Measurements from ENCODE around the gene DAP. TPM values are rescaled to one million over a fixed set of nuclear protein-coding genes. Genes with fewer than 3 reads are reported as not detected.

Gene DAP
- total and polyA plus RNA-seq, 2 experiments from 2014 or later = 35.7 to 37.6 TPM

DNA sequence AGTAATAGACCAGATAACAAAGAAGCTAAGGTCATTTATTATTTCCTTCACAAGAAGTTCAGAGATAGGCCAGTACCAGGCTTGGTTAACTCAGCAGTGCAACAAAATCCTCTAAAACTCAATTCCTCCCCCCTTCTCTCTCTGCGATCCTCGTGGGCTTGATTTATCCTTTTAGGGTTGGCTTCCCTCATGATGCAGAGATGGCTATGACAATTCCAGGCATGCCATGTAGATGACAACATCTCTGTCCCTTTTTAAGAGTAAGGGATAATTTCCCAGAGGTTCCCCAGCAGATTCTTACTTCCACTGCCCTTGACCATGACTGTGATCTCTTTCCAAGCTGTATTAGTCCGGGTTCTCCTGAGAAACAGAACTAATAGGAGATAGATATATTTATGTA, 28.7 kb upstream of the DAP start:
- Mint-ChIP-seq H3K4me1 (peaks cover 4% of the 10 kb centered on the region), H3K27ac (no peak overlapping the region), H3K4me3 (no peak overlapping the region), H3K36me3 (ENCODE audit: low read depth) (no peaks in the 10 kb centered on the region), H3K9me3 (no peaks in the 10 kb centered on the region), H3K27me3 (ENCODE audit: insufficient read depth, low read depth, poor library complexity) (no peaks in the 10 kb centered on the region)
- Histone ChIP-seq H4K20me1 (replicated peaks; ENCODE audit: insufficient read depth) (no peaks in the 10 kb centered on the region), H3K79me2 (replicated peaks; ENCODE audit: insufficient read depth) (no peaks in the 10 kb centered on the region), H3K4me3 (no peak overlapping the region), H3F3A (replicated peaks; ENCODE audit: low read depth) (no peaks in the 10 kb centered on the region), H3K4me2 (no peak overlapping the region), H3K27ac (ENCODE audit: low read depth) (no peak overlapping the region), H3K9me2 (ENCODE audit: insufficient read depth) (0 out of 2 replicates have a peak, but pooled peaks cover 9% of the 10 kb centered on the region), H3K4me1 (ENCODE audit: insufficient read depth) (no peaks in the 10 kb centered on the region), H3K27me3 (ENCODE audit: insufficient read depth) (no peaks in the 10 kb centered on the region), H3K36me3 (ENCODE audit: insufficient read depth) (no peaks in the 10 kb centered on the region), H2AFZ (no peak overlapping the region)
- no peak for DNase-seq (ENCODE audit: low spot score)
- TF ChIP-seq ZNF331 (CRISPR knock-in tag; IDR thresholded peaks at IDR 0.05; ENCODE audit: low read depth) (no peak), POLR2AphosphoS5 (IDR thresholded peaks at IDR 0.05; ENCODE audit: low read depth) (no peak), JUNB (IDR thresholded peaks at IDR 0.05; ENCODE audit: unreplicated experiment) (no peak), EZH2 (IDR thresholded peaks at IDR 0.05; ENCODE audit: low read depth, unreplicated experiment) (no peak)
- TF ChIP-seq, protein P1, sequence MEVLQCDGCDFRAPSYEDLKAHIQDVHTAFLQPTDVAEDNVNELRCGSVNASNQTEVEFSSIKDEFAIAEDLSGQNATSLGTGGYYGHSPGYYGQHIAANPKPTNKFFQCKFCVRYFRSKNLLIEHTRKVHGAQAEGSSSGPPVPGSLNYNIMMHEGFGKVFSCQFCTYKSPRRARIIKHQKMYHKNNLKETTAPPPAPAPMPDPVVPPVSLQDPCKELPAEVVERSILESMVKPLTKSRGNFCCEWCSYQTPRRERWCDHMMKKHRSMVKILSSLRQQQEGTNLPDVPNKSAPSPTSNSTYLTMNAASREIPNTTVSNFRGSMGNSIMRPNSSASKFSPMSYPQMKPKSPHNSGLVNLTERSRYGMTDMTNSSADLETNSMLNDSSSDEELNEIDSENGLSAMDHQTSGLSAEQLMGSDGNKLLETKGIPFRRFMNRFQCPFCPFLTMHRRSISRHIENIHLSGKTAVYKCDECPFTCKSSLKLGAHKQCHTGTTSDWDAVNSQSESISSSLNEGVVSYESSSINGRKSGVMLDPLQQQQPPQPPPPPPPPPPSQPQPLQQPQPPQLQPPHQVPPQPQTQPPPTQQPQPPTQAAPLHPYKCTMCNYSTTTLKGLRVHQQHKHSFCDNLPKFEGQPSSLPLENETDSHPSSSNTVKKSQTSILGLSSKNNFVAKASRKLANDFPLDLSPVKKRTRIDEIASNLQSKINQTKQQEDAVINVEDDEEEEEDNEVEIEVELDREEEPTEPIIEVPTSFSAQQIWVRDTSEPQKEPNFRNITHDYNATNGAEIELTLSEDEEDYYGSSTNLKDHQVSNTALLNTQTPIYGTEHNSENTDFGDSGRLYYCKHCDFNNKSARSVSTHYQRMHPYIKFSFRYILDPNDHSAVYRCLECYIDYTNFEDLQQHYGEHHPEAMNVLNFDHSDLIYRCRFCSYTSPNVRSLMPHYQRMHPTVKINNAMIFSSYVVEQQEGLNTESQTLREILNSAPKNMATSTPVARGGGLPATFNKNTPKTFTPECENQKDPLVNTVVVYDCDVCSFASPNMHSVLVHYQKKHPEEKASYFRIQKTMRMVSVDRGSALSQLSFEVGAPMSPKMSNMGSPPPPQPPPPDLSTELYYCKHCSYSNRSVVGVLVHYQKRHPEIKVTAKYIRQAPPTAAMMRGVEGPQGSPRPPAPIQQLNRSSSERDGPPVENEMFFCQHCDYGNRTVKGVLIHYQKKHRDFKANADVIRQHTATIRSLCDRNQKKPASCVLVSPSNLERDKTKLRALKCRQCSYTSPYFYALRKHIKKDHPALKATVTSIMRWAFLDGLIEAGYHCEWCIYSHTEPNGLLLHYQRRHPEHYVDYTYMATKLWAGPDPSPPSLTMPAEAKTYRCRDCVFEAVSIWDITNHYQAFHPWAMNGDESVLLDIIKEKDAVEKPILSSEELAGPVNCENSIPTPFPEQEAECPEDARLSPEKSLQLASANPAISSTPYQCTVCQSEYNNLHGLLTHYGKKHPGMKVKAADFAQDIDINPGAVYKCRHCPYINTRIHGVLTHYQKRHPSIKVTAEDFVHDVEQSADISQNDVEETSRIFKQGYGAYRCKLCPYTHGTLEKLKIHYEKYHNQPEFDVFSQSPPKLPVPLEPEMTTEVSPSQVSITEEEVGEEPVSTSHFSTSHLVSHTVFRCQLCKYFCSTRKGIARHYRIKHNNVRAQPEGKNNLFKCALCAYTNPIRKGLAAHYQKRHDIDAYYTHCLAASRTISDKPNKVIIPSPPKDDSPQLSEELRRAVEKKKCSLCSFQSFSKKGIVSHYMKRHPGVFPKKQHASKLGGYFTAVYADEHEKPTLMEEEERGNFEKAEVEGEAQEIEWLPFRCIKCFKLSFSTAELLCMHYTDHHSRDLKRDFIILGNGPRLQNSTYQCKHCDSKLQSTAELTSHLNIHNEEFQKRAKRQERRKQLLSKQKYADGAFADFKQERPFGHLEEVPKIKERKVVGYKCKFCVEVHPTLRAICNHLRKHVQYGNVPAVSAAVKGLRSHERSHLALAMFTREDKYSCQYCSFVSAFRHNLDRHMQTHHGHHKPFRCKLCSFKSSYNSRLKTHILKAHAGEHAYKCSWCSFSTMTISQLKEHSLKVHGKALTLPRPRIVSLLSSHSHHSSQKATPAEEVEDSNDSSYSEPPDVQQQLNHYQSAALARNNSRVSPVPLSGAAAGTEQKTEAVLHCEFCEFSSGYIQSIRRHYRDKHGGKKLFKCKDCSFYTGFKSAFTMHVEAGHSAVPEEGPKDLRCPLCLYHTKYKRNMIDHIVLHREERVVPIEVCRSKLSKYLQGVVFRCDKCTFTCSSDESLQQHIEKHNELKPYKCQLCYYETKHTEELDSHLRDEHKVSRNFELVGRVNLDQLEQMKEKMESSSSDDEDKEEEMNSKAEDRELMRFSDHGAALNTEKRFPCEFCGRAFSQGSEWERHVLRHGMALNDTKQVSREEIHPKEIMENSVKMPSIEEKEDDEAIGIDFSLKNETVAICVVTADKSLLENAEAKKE (CRISPR knock-in tag; IDR thresholded peaks at IDR 0.05) = no peak
- no peak for ATAC-seq

DNA sequence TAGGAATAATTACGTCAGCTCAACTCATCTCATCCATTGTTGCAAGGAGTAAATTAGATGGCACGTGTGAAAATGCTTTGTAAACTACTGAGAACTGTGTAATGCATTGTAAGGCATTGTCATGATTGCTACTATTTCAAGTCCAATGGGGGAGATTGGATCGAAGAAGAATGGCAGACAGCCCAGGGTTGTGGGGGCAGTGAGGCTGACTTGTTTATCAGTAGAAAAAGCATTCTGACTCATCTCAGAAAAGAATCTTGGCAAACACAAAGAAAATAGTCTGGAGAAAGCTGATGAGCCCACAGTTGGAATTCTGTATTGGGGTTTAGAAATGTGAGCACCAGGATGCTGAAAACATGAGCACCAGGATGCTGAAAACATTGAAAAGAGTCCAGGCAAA, 28.0 kb upstream of the DAP start:
- H4K20me1 ChIP-seq (replicated peaks; ENCODE audit: insufficient read depth) = no peaks in the 10 kb centered on the region
- no peak overlapping the region for H3K27ac Mint-ChIP-seq

More for the DNA sequence above, 28.0 kb upstream of the DAP start:
- DNase-seq (ENCODE audit: low spot score) (no peak), ATAC-seq (no peak)
- no peaks in the 10 kb centered on the region for H3K27me3 ChIP-seq (ENCODE audit: insufficient read depth)
- Mint-ChIP-seq H3K27me3 (ENCODE audit: insufficient read depth, low read depth, poor library complexity) (no peaks in the 10 kb centered on the region), H3K9me3 (no peaks in the 10 kb centered on the region), H3K4me3 (no peak overlapping the region), H3K4me1 (peaks cover 4% of the 10 kb centered on the region), H3K36me3 (ENCODE audit: low read depth) (no peaks in the 10 kb centered on the region)
- H3K4me2 ChIP-seq = no peak overlapping the region
- no peaks in the 10 kb centered on the region for H3K79me2 ChIP-seq (replicated peaks; ENCODE audit: insufficient read depth)
- no peaks in the 10 kb centered on the region for H3K36me3 ChIP-seq (ENCODE audit: insufficient read depth)
- no peak overlapping the region for H3K4me3 ChIP-seq
- H3F3A ChIP-seq (replicated peaks; ENCODE audit: low read depth) = no peaks in the 10 kb centered on the region
- H2AFZ ChIP-seq = peak overlapping the region; percentile 59
- TF ChIP-seq ZNF114 (CRISPR knock-in tag; IDR thresholded peaks at IDR 0.05) (no peak), CREB1 (CRISPR knock-in tag; IDR thresholded peaks at IDR 0.05; ENCODE audit: low read depth) (no peak)
- TF ChIP-seq, protein P2, sequence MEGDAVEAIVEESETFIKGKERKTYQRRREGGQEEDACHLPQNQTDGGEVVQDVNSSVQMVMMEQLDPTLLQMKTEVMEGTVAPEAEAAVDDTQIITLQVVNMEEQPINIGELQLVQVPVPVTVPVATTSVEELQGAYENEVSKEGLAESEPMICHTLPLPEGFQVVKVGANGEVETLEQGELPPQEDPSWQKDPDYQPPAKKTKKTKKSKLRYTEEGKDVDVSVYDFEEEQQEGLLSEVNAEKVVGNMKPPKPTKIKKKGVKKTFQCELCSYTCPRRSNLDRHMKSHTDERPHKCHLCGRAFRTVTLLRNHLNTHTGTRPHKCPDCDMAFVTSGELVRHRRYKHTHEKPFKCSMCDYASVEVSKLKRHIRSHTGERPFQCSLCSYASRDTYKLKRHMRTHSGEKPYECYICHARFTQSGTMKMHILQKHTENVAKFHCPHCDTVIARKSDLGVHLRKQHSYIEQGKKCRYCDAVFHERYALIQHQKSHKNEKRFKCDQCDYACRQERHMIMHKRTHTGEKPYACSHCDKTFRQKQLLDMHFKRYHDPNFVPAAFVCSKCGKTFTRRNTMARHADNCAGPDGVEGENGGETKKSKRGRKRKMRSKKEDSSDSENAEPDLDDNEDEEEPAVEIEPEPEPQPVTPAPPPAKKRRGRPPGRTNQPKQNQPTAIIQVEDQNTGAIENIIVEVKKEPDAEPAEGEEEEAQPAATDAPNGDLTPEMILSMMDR (conservative IDR thresholded peaks at IDR 0.05; ENCODE audit: low read depth in 2 of 2) = no peak
- H3K4me1 ChIP-seq (ENCODE audit: insufficient read depth) = no peaks in the 10 kb centered on the region
- 0 out of 2 replicates have a peak, but pooled peaks cover 7% of the 10 kb centered on the region for H3K9me2 ChIP-seq (ENCODE audit: insufficient read depth)
- no peak overlapping the region for H3K27ac ChIP-seq (ENCODE audit: low read depth)
